GM19025 (cell line): Measurements from ENCODE around the gene DNAAF5.

Experiments used
- ATAC-seq: cut with Tn5 transposase; IDR thresholded peaks from one replicate; pipeline ENCODE4 v1.9.1; 2021; ENCODE audit warnings: mild to moderate bottlenecking, low read depth, moderate library complexity; ENCODE audit not compliant: unreplicated experiment

DNAAF5 gene

GRCh38 chr7:763762-764161, 37.3 kb downstream of the DNAAF5 start:
- no peak for ATAC-seq

- ATAC-seq = no peak
Measured at GRCh38 chr7:765383-765782, 38.9 kb downstream of the DNAAF5 start.

GRCh38 chr7:767580-767940, 41.1 kb downstream of the DNAAF5 start:
- ATAC-seq = no peak

GRCh38 chr7:767941-768731, 41.6 kb downstream of the DNAAF5 start:
- no peak for ATAC-seq

- ATAC-seq = no peak
Measured at GRCh38 chr7:768881-769504, 42.5 kb downstream of the DNAAF5 start.

- ATAC-seq = no peak
Measured at GRCh38 chr7:770336-770735, 43.8 kb downstream of the DNAAF5 start.

GRCh38 chr7:770741-771166, 44.3 kb downstream of the DNAAF5 start:
- ATAC-seq = no peak

GRCh38 chr7:771234-772004, 44.9 kb downstream of the DNAAF5 start:
- ATAC-seq = no peak

GRCh38 chr7:772005-772294, 45.5 kb downstream of the DNAAF5 start:
- no peak for ATAC-seq

GRCh38 chr7:772392-772791, 45.9 kb downstream of the DNAAF5 start:
- no peak for ATAC-seq

GRCh38 chr7:772861-773621, 46.5 kb downstream of the DNAAF5 start:
- no peak for ATAC-seq

GRCh38 chr7:773622-773915, 47.1 kb downstream of the DNAAF5 start:
- ATAC-seq = no peak

GRCh38 chr7:774161-775109, 47.9 kb downstream of the DNAAF5 start:
- ATAC-seq = no peak

GRCh38 chr7:776381-776780, 49.9 kb downstream of the DNAAF5 start:
- no peak for ATAC-seq

- ATAC-seq = no peak
Measured at GRCh38 chr7:776992-777727, 50.7 kb downstream of the DNAAF5 start.

- ATAC-seq = no peak
Measured at GRCh38 chr7:777728-778078, 51.2 kb downstream of the DNAAF5 start.

GRCh38 chr7:778271-778967, 51.9 kb downstream of the DNAAF5 start:
- no peak for ATAC-seq

- ATAC-seq = no peak
Measured at GRCh38 chr7:778968-779451, 52.5 kb downstream of the DNAAF5 start.

- ATAC-seq = no peak
Measured at GRCh38 chr7:779480-779879, 53.0 kb downstream of the DNAAF5 start.
